Esophagus muscularis mucosa (tissue), 3 donors: ENCODE measurements around the gene ZNF362.

ENCODE experiments used
- EP300 ChIP-seq: sonication (generic); formaldehyde crosslinking; IDR thresholded peaks from one replicate; pipeline ENCODE4 v1.6.1; 2017; ENCODE audit warnings: antibody characterized with exemption
- TF ChIP-seq, protein P1 (sequence below), 3 experiments: fragments of 200-600 bp in 2 of 3; fragments of 450-650 bp in 1 of 3; sonication (generic) in 2 of 3; IDR thresholded peaks; one replicate each; pipeline ENCODE4 v1.5.1; 2017 to 2019; ENCODE audit warnings: antibody characterized with exemption in 3 of 3, mild to moderate bottlenecking in 2 of 3, moderate library complexity in 1 of 3

DNA sequence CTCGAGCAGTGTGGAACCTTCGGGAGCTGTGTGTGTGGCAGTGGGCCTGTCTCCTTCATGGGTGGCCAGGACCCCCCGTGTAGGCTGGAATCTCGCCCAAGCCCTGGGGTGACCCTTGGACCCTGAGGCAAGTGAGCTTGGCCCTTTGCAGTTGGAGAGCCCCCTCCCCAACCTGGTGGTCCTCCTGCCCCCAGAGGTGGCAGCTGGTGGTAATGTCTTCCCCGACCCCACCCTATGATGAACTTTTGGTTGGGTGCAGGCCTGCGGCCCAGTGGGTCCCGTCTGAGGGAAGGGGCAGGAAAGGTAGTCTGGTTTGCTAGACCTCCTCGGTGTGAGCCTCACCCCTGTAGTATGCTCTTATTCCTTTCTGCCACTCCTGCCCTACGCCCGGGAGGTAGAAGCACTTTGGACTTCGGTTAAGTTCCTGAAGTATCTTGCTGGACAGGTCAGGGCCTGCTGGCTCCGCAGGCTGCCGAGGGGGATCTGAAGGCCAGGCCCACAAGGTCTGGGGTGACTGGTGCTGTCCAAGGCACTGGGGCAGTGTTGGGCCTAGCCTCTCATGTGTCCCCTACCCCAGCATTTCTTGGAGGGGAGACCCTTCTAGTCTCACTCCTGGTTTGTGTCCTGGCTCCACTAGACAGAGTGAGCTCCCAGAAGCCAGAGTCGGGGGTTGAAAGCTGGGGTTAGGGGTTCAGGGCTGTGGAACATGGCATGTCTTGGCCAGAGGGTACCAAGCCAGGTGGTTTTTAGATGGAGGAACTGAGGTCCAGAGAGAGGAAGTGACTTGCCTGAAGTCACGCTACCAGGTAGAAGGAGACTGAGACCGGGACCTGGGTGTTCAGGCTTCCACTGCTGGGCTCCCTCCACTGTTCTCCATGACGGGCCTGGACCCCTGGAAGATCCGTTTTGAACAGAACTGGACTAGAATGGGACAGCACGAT is 1.8 kb downstream of the ZNF362 start:
- TF ChIP-seq, protein P1, sequence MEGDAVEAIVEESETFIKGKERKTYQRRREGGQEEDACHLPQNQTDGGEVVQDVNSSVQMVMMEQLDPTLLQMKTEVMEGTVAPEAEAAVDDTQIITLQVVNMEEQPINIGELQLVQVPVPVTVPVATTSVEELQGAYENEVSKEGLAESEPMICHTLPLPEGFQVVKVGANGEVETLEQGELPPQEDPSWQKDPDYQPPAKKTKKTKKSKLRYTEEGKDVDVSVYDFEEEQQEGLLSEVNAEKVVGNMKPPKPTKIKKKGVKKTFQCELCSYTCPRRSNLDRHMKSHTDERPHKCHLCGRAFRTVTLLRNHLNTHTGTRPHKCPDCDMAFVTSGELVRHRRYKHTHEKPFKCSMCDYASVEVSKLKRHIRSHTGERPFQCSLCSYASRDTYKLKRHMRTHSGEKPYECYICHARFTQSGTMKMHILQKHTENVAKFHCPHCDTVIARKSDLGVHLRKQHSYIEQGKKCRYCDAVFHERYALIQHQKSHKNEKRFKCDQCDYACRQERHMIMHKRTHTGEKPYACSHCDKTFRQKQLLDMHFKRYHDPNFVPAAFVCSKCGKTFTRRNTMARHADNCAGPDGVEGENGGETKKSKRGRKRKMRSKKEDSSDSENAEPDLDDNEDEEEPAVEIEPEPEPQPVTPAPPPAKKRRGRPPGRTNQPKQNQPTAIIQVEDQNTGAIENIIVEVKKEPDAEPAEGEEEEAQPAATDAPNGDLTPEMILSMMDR (IDR thresholded peaks at IDR 0.05) = no peak
- no peak for TF ChIP-seq EP300
